ENCODE measurements around the gene SLC39A6.

DNA sequence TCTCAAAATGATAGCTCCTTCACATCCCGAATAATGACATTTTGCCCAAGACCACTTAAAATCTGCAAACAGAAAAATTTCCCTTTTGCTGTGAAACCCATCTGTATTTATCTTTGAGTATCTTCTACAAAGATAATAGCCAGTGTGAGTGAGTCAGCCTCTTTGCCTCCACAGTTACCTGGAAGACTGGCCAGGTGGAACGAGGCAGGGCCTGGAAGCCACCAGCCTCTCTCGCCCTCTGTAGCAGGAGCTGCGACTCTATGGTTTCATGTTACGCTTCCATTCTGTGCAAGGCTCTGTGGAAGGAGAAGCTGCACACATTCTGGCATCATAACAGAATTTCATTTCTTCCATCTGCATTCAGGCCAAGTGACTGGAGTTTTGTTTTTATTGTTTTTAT, 10.1 kb upstream of the SLC39A6 start:
- no peak for TF ChIP-seq CBFB (CRISPR knock-in tag; IDR thresholded peaks at IDR 0.05)
- no peak for TF ChIP-seq IKZF1 (IDR thresholded peaks at IDR 0.05)
- TF ChIP-seq, protein P1, sequence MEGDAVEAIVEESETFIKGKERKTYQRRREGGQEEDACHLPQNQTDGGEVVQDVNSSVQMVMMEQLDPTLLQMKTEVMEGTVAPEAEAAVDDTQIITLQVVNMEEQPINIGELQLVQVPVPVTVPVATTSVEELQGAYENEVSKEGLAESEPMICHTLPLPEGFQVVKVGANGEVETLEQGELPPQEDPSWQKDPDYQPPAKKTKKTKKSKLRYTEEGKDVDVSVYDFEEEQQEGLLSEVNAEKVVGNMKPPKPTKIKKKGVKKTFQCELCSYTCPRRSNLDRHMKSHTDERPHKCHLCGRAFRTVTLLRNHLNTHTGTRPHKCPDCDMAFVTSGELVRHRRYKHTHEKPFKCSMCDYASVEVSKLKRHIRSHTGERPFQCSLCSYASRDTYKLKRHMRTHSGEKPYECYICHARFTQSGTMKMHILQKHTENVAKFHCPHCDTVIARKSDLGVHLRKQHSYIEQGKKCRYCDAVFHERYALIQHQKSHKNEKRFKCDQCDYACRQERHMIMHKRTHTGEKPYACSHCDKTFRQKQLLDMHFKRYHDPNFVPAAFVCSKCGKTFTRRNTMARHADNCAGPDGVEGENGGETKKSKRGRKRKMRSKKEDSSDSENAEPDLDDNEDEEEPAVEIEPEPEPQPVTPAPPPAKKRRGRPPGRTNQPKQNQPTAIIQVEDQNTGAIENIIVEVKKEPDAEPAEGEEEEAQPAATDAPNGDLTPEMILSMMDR (CRISPR knock-in tag; IDR thresholded peaks at IDR 0.05) = no peak
- TF ChIP-seq, protein P2, sequence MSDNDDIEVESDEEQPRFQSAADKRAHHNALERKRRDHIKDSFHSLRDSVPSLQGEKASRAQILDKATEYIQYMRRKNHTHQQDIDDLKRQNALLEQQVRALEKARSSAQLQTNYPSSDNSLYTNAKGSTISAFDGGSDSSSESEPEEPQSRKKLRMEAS (IDR thresholded peaks at IDR 0.05) = no peak
- TF ChIP-seq, protein P3, sequence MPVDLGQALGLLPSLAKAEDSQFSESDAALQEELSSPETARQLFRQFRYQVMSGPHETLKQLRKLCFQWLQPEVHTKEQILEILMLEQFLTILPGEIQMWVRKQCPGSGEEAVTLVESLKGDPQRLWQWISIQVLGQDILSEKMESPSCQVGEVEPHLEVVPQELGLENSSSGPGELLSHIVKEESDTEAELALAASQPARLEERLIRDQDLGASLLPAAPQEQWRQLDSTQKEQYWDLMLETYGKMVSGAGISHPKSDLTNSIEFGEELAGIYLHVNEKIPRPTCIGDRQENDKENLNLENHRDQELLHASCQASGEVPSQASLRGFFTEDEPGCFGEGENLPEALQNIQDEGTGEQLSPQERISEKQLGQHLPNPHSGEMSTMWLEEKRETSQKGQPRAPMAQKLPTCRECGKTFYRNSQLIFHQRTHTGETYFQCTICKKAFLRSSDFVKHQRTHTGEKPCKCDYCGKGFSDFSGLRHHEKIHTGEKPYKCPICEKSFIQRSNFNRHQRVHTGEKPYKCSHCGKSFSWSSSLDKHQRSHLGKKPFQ (CRISPR knock-in tag; IDR thresholded peaks at IDR 0.05; ENCODE audit: insufficient replicate concordance) = no peak
- no peak for TF ChIP-seq POLR2AphosphoS5 (IDR thresholded peaks at IDR 0.05; ENCODE audit: low read depth, low read length)
- no peak for TF ChIP-seq ZNF333 (CRISPR knock-in tag; IDR thresholded peaks at IDR 0.05; ENCODE audit: borderline replicate concordance)
- no peak for TF ChIP-seq SAP130 (CRISPR knock-in tag; IDR thresholded peaks at IDR 0.05; ENCODE audit: low read depth)
